GM18951 (cell line): ENCODE data around the gene ERC2.
"Not testable (repeated sequence)": the region's sequence is repeated elsewhere in the genome, so short reads cannot be mapped to it uniquely, and the experiment has no call there.

Experiments
- POLR2A ChIP-seq: IDR thresholded peaks from 4 replicates; pipeline ENCODE4 v1.6.1; 2011; ENCODE audit warnings: mild to moderate bottlenecking; ENCODE audit not compliant: insufficient read length, insufficient read depth; ENCODE audit errors: extremely low read depth
- in situ Hi-C: fragments of 300-500 bp; cut with MboI; formaldehyde crosslinking; loops from one replicate; pipeline ENCODE4 v1.12.0; 2022; ENCODE audit warnings: low sequenced_read_pairs, mixed read lengths, inconsistent platforms; ENCODE audit not compliant: unreplicated experiment

ERC2 gene

GRCh38 chr3:56269755-56270535 lies 198.3 kb downstream of the ERC2 start:
- no peak for TF ChIP-seq POLR2A
- in situ Hi-C loops, result no loop called here

- in situ Hi-C loops, result no loop called here
- TF ChIP-seq POLR2A, result no peak
These were observed 199.5 kb downstream of the ERC2 start for GRCh38 chr3:56268616-56269383.

- in situ Hi-C loops, result not testable (repeated sequence)
These were observed 206.4 kb downstream of the ERC2 start for GRCh38 chr3:56261852-56262251.

GRCh38 chr3:56260262-56260661 lies 208.0 kb downstream of the ERC2 start:
- in situ Hi-C loops, result no loop called here
- no peak for TF ChIP-seq POLR2A

GRCh38 chr3:56257826-56258225 lies 210.4 kb downstream of the ERC2 start:
- TF ChIP-seq POLR2A, result no peak
- in situ Hi-C loops, result loop anchor here (10.0 kb wide), 1 partner anchor 773 kb away; the partner anchor contains the start of gene WNT5A

- in situ Hi-C loops, result loop anchor here (10.0 kb wide), 1 partner anchor 770 kb away; the partner anchor contains the start of gene WNT5A
- TF ChIP-seq POLR2A, result no peak
These were observed 213.4 kb downstream of the ERC2 start for GRCh38 chr3:56254835-56255234.

GRCh38 chr3:56253941-56254665 lies 214.2 kb downstream of the ERC2 start:
- in situ Hi-C loops, result loop anchor here (10.0 kb wide), 1 partner anchor 769 kb away; the partner anchor contains the start of gene WNT5A
- no peak for TF ChIP-seq POLR2A

GRCh38 chr3:56251343-56251945 lies 216.8 kb downstream of the ERC2 start:
- in situ Hi-C loops, result loop anchor here (10.0 kb wide), 1 partner anchor 767 kb away; the partner anchor contains the start of gene WNT5A
- TF ChIP-seq POLR2A, result no peak

GRCh38 chr3:56248021-56248420 lies 220.2 kb downstream of the ERC2 start:
- TF ChIP-seq POLR2A, result no peak
- in situ Hi-C loops, result loop anchor here (25.0 kb wide), 1 partner anchor 1386 kb away; no protein-coding TSS in a partner anchor

GRCh38 chr3:56238299-56238698 lies 230.0 kb downstream of the ERC2 start:
- in situ Hi-C loops, result loop anchor here (10.0 to 25.0 kb wide), 2 partner anchors 53 to 1376 kb away; no protein-coding TSS in a partner anchor
- no peak for TF ChIP-seq POLR2A

GRCh38 chr3:56233742-56234141 lies 234.5 kb downstream of the ERC2 start:
- TF ChIP-seq POLR2A, result no peak
- in situ Hi-C loops, result loop anchor here (10.0 to 25.0 kb wide), 2 partner anchors 49 to 1371 kb away; no protein-coding TSS in a partner anchor

GRCh38 chr3:56229311-56229710 lies 239.0 kb downstream of the ERC2 start:
- in situ Hi-C loops, result loop anchor here (25.0 kb wide), 1 partner anchor 1367 kb away; no protein-coding TSS in a partner anchor
- TF ChIP-seq POLR2A, result no peak
